CD14-positive monocyte (primary cell): Measurements from ENCODE around the gene KLRB1. TPM values are rescaled to one million over a fixed set of nuclear protein-coding genes. Genes with fewer than 3 reads are reported as not detected.

Source experiments
- DNase-seq, 3 donors: peaks; one replicate each; pipeline ENCODE4 v3.0.0-alpha.2; 2011 to 2022
- H2AFZ ChIP-seq: 2 replicates; pipeline ENCODE4 v1.6.0; 2012; ENCODE audit warnings: mild to moderate bottlenecking, low read depth, low read length, inconsistent platforms; ENCODE audit not compliant: insufficient read depth, poor library complexity, severe bottlenecking
- H3K27ac ChIP-seq, 2 donors: 1 replicate in 1 of 2; 2 replicates in 1 of 2; pipeline ENCODE4 v1.5.1; 2012 to 2013; ENCODE audit warnings: low read length in 2 of 2, control low read depth in 1 of 2, inconsistent platforms in 1 of 2, low read depth in 1 of 2, mild to moderate bottlenecking in 1 of 2
- H3K27me3 ChIP-seq, 2 donors: one replicate each; pipeline versions ENCODE4 v1.6.0 to v1.6.1; 2011 to 2013; ENCODE audit warnings: low read length in 2 of 2; ENCODE audit not compliant: control insufficient read depth in 2 of 2, insufficient read depth in 2 of 2
- H3K36me3 ChIP-seq, 2 donors: replicated peaks in 1 of 2; 1 replicate in 1 of 2; 2 replicates in 1 of 2; pipeline versions ENCODE4 v1.5.1 to v1.6.1; 2012 to 2013; ENCODE audit warnings: low read length in 2 of 2, control low read depth in 1 of 2, inconsistent platforms in 1 of 2, mild to moderate bottlenecking in 1 of 2; ENCODE audit not compliant: insufficient read depth in 2 of 2, control insufficient read depth in 1 of 2
- H3K4me1 ChIP-seq, 2 donors: 1 replicate in 1 of 2; 2 replicates in 1 of 2; pipeline versions ENCODE4 v1.5.1 to v1.6.1; 2012 to 2013; ENCODE audit warnings: low read length in 2 of 2, control low read depth in 1 of 2, inconsistent platforms in 1 of 2, mild to moderate bottlenecking in 1 of 2, moderate library complexity in 1 of 2; ENCODE audit not compliant: insufficient read depth in 2 of 2, control insufficient read depth in 1 of 2
- H3K4me2 ChIP-seq: replicated peaks from 2 replicates; pipeline ENCODE3; 2012; ENCODE audit warnings: low read length, moderate library complexity, mild to moderate bottlenecking; ENCODE audit not compliant: poor library complexity, severe bottlenecking; ENCODE audit errors: extremely low read depth
- H3K4me3 ChIP-seq, 3 experiments: fragments of 200-600 bp in 1 of 3; sonication (generic) in 1 of 3; replicated peaks in 1 of 3; 1 replicate in 2 of 3; 2 replicates in 1 of 3; pipeline ENCODE4 v1.5.1; 2011 to 2013; ENCODE audit warnings: low read length in 3 of 3, mild to moderate bottlenecking in 3 of 3, control low read depth in 2 of 3, low read depth in 2 of 3, inconsistent platforms in 1 of 3, moderate library complexity in 1 of 3
- H3K79me2 ChIP-seq: 2 replicates; pipeline ENCODE4 v1.6.0; 2012; ENCODE audit warnings: mild to moderate bottlenecking, control low read depth, inconsistent platforms, low read length, moderate library complexity; ENCODE audit not compliant: insufficient read depth
- H3K9ac ChIP-seq: 2 replicates; pipeline ENCODE4 v1.6.0; 2017; ENCODE audit warnings: low read length, mild to moderate bottlenecking; ENCODE audit not compliant: insufficient read depth, poor library complexity, severe bottlenecking
- H3K9me3 ChIP-seq, 2 donors: replicated peaks in 1 of 2; 1 replicate in 1 of 2; 2 replicates in 1 of 2; pipeline versions ENCODE4 v1.5.1 to v1.6.1; 2012 to 2013; ENCODE audit warnings: low read length in 2 of 2, control low read depth in 1 of 2; ENCODE audit not compliant: control insufficient read depth in 1 of 2, insufficient read depth in 1 of 2
- H4K20me1 ChIP-seq: 2 replicates; pipeline ENCODE4 v1.6.0; 2012; ENCODE audit warnings: mild to moderate bottlenecking, low read length, control low read depth, moderate library complexity; ENCODE audit not compliant: insufficient read depth
- H3K27ac Mint-ChIP-seq, 7 donors: one replicate each; pipeline ENCODE4 v1.8.0; 2020; ENCODE audit warnings: mild to moderate bottlenecking in 7 of 7, mixed read lengths in 7 of 7, moderate library complexity in 6 of 7, inconsistent platforms in 2 of 7
- H3K27me3 Mint-ChIP-seq, 3 donors: one replicate each; pipeline ENCODE4 v1.8.0; 2021 to 2022; ENCODE audit warnings: low read depth in 3 of 3, mild to moderate bottlenecking in 3 of 3, mixed read lengths in 3 of 3, moderate library complexity in 3 of 3, inconsistent platforms in 1 of 3
- H3K36me3 Mint-ChIP-seq, 2 donors: one replicate each; pipeline ENCODE4 v1.8.0; 2020; ENCODE audit warnings: mixed read lengths in 2 of 2, inconsistent platforms in 1 of 2, mild to moderate bottlenecking in 1 of 2
- H3K4me1 Mint-ChIP-seq: one replicate; pipeline ENCODE4 v1.8.0; 2020; ENCODE audit warnings: mild to moderate bottlenecking, mixed read lengths
- H3K4me3 Mint-ChIP-seq, 2 donors: one replicate each; pipeline ENCODE4 v1.8.0; 2020; ENCODE audit warnings: mild to moderate bottlenecking in 2 of 2, mixed read lengths in 2 of 2, moderate library complexity in 1 of 2
- H3K9me3 Mint-ChIP-seq, 7 donors: one replicate each; pipeline ENCODE4 v1.8.0; 2020 to 2022; ENCODE audit warnings: mixed read lengths in 7 of 7, mild to moderate bottlenecking in 6 of 7, moderate library complexity in 6 of 7, inconsistent platforms in 2 of 7
- CTCF ChIP-seq: fragments of 200-600 bp; IDR thresholded peaks from one replicate; pipeline ENCODE4 v1.8.0; 2022; ENCODE audit warnings: antibody characterized with exemption, mild to moderate bottlenecking
- WGBS: methylation state at CpG from one replicate; pipeline ENCODE4 v1.1.5; 2013; ENCODE audit warnings: missing lambda C conversion rate; ENCODE audit not compliant: insufficient coverage; 5-methylcytosine and 5-hydroxymethylcytosine counted together
- intact Hi-C, 2 donors: fragments of 100-400 bp; cut with micrococcal nuclease; formaldehyde crosslinking; loops; one replicate each; pipeline versions ENCODE4 v1.15.0 to v1.15.1; 2023
- polyA plus RNA-seq, 3 donors: library from polyadenylated mRNA; depleted of rRNA in 1 of 3; unstranded in 2 of 3; stranded (reverse) in 1 of 3; fragments of 300-500 nt in 2 of 3; fragments of >200 nt in 1 of 3; fragmentation: Illumina TruSeq in 2 of 3; gene quantifications; 1 replicate in 2 of 3; 2 replicates in 1 of 3; pipeline ENCODE4 v1.2.3, GENCODE V29; 2012 to 2021

The KLRB1 gene
- polyA plus RNA-seq, 3 donors: 0.28 to 0.29 TPM; not detected in 1

DNA sequence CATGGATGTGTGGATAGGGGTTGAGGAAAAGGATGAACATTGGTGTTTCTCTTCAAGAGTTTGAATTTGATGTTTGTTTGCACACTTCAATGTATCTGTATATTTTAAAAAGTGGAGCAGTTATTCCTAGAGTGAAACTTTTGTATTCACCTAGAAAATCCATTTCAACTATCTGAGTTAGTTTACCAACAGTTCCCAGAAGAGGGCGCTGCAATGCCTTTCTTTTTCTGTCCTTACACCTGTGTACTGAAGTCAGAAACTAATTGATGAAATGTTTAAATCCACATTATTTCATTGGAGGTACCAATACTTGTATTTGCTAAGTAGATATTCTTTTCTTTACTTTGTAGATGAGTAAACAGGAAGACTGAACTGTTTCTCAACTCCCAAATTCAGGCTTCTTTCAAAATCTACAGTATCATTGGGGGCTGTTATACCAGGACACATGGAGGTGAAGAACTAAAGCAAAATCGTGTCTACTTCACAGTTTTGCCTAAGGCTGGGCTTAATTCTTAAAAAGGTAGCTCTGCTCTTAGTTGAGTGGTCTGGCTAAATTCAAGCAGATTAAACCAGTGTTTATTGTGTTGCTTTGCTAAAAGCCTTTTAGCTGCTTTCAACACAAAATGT lies 26.6 kb upstream of the KLRB1 start:
- peaks cover 5 to 9% of the 10 kb centered on the region in 2 donors for H3K36me3 Mint-ChIP-seq

DNA sequence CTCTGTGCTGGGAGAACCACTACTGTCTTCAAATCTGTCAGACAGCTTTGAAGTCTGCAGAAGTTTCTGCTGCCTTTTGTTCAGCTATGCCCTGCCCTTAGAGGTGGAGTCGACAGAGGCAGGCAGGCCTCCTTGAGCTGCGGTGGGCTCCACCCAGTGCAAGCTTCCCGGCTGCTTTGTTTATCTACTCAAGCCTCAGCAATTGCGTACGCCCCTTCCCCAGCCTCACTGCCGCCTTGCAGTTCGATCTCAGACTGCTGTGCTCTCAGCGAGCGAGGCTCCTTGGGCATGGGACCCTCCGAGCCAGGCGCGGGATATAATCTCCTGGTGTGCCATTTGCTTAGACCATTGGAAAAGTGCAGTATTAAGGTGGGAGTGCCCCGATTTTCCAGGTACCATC lies 25.1 kb upstream of the KLRB1 start:
- no peak overlapping the region for H3K9ac ChIP-seq
- H3K4me1 ChIP-seq: peaks cover 21 to 30% of the 10 kb centered on the region in 2 donors
- H3K9me3 Mint-ChIP-seq: peaks cover 13 to 26% (median 18%) of the 10 kb centered on the region in 7 donors
- H3K79me2 ChIP-seq: no peaks in the 10 kb centered on the region
- peaks cover 28% of the 10 kb centered on the region for H3K4me1 Mint-ChIP-seq
- H2AFZ ChIP-seq: no peak overlapping the region
- peaks cover 7 to 11% of the 10 kb centered on the region in 2 donors for H3K9me3 ChIP-seq
- peaks cover 0 to 4% (median 0%) of the 10 kb centered on the region in 3 donors for H3K27me3 Mint-ChIP-seq
- H3K4me2 ChIP-seq: no peak overlapping the region
- peaks cover 5 to 9% of the 10 kb centered on the region in 2 donors for H3K36me3 Mint-ChIP-seq
- TF ChIP-seq CTCF: no peak
- 98% methylated on average over 8 of the region's 13 CpGs for WGBS
- intact Hi-C loops: loop anchor here in 1 of 2 donors (10.0 kb wide), 1 partner anchor 72 kb away; no protein-coding TSS in a partner anchor
- H3K27ac Mint-ChIP-seq: no peak overlapping the region
- H3K4me3 ChIP-seq: no peak overlapping the region
- H3K27ac ChIP-seq: no peak overlapping the region
- no peaks in the 10 kb centered on the region for H4K20me1 ChIP-seq
- no peaks in the 10 kb centered on the region for H3K36me3 ChIP-seq
- no peak for DNase-seq
- H3K4me3 Mint-ChIP-seq: no peak overlapping the region
- no peaks in the 10 kb centered on the region for H3K27me3 ChIP-seq

More for the DNA sequence above, 26.6 kb upstream of the KLRB1 start:
- H3K27ac Mint-ChIP-seq: peak overlapping the region in 2 of 7 donors; percentile 32 to 42
- Histone ChIP-seq H3K79me2 (no peaks in the 10 kb centered on the region), H3K27me3 (no peaks in the 10 kb centered on the region), H3K9me3 (peaks cover 7 to 11% of the 10 kb centered on the region in 2 donors), H3K4me3 (no peak overlapping the region), H3K4me2 (peak overlapping the region; percentile 17), H3K36me3 (no peaks in the 10 kb centered on the region), H2AFZ (no peak overlapping the region), H4K20me1 (no peaks in the 10 kb centered on the region), H3K4me1 (peaks cover 21 to 30% of the 10 kb centered on the region in 2 donors), H3K9ac (no peak overlapping the region), H3K27ac (no peak overlapping the region)
- H3K4me1 Mint-ChIP-seq: peaks cover 28% of the 10 kb centered on the region
- TF ChIP-seq CTCF: peak; percentile 89
- H3K27me3 Mint-ChIP-seq: peaks cover 0 to 4% (median 0%) of the 10 kb centered on the region in 3 donors
- no CpG with 5 or more reads among the region's 2 CpGs for WGBS
- peaks cover 13 to 30% (median 19%) of the 10 kb centered on the region in 7 donors for H3K9me3 Mint-ChIP-seq
- DNase-seq: peak in 2 of 3 donors; percentile 45 to 57
- intact Hi-C loops: loop anchor here in 1 of 2 donors (10.0 kb wide), 1 partner anchor 71 kb away; no protein-coding TSS in a partner anchor
- H3K4me3 Mint-ChIP-seq: no peak overlapping the region
